Prostate gland (tissue), 2 donors: Measurements from ENCODE around the gene TAB2. TPM values are rescaled to one million over a fixed set of nuclear protein-coding genes. Genes with fewer than 3 reads are reported as not detected.

Experiments used
- DNase-seq: peaks from one replicate; pipeline ENCODE4 v3.0.0-alpha.2; 2019; ENCODE audit warnings: low spot score
- H3K27ac ChIP-seq, 2 donors: fragments of 200-600 bp; sonication (generic); 2 replicates each; pipeline ENCODE4 v1.5.1; 2017 to 2019
- H3K27me3 ChIP-seq: fragments of 200-600 bp; sonication (generic); replicated peaks from 2 replicates; pipeline ENCODE4 v1.5.1; 2019; ENCODE audit not compliant: insufficient read depth
- H3K36me3 ChIP-seq, 2 donors: fragments of 200-600 bp; sonication (generic); 1 replicate in 1 of 2; 2 replicates in 1 of 2; pipeline versions ENCODE4 v1.5.1 to v1.8.1; 2017 to 2019
- H3K4me1 ChIP-seq: fragments of 200-600 bp; sonication (generic); replicated peaks from 2 replicates; pipeline ENCODE4 v1.5.1; 2019
- H3K4me3 ChIP-seq, 2 donors: fragments of 200-600 bp; sonication (generic); 2 replicates each; pipeline ENCODE4 v1.5.1; 2017 to 2019
- H3K9me3 ChIP-seq: fragments of 200-600 bp; sonication (generic); 2 replicates; pipeline ENCODE4 v1.5.1; 2017
- POLR2A ChIP-seq: fragments of 450-650 bp; IDR thresholded peaks from one replicate; pipeline ENCODE4 v1.6.1; 2016; ENCODE audit warnings: antibody characterized with exemption, mild to moderate bottlenecking
- POLR2AphosphoS5 ChIP-seq: sonication (generic); formaldehyde crosslinking; IDR thresholded peaks from one replicate; pipeline ENCODE4 v1.6.1; 2017; ENCODE audit warnings: antibody characterized with exemption
- WGBS: methylation state at CpG from one replicate; pipeline ENCODE4 v1.1.5; 2018; 5-methylcytosine and 5-hydroxymethylcytosine counted together
- intact Hi-C: fragments of 100-400 bp; cut with DNase I; formaldehyde crosslinking; loops from one replicate; pipeline ENCODE4 v1.14.2; 2022
- total RNA-seq, 2 donors: library from RNA; depleted of rRNA; stranded (reverse); fragments of >200 nt; gene quantifications; one replicate each; pipeline ENCODE4 v1.1.0, GENCODE V29; 2016
- TF ChIP-seq, protein P1 (sequence below), 4 experiments: fragments of 200-600 bp in 2 of 4; fragments of 450-650 bp in 2 of 4; sonication (generic) in 2 of 4; IDR thresholded peaks; 1 replicate in 3 of 4; 2 replicates in 1 of 4; pipeline ENCODE4 v1.5.1; 2016 to 2019; ENCODE audit warnings: antibody characterized with exemption in 4 of 4, mild to moderate bottlenecking in 2 of 4, moderate library complexity in 2 of 4

Gene TAB2
- total RNA-seq, 2 donors from 2014 or later, result 58.8 to 66.3 TPM

DNA sequence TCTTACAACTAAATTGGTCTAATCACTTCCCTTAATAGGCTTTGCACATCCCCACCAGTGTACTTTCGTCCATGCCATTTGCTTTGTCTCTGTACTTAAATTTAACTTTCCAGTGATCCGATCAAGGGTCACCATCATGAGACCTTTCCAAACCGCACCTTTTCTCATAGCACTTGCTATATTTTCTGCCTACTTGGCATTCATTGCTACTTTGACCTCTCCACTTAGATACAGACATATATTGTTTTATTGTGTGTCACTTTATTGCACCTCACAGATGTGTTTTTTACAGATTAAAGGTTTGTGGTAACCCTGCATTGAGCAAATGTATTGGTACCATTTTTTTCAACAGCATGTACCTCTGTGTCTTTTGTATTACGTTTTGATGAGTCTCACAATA lies 97.3 kb downstream of the TAB2 start:
- Histone ChIP-seq H3K27ac (no peak overlapping the region), H3K27me3 (no peaks in the 10 kb centered on the region), H3K4me1 (no peaks in the 10 kb centered on the region), H3K4me3 (no peak overlapping the region), H3K9me3 (no peaks in the 10 kb centered on the region), H3K36me3 (no peaks in the 10 kb centered on the region)
- DNase-seq, result no peak
- intact Hi-C loops, result no loop called here
- TF ChIP-seq POLR2A, result no peak
- no peak for TF ChIP-seq POLR2AphosphoS5
- TF ChIP-seq, protein P1, sequence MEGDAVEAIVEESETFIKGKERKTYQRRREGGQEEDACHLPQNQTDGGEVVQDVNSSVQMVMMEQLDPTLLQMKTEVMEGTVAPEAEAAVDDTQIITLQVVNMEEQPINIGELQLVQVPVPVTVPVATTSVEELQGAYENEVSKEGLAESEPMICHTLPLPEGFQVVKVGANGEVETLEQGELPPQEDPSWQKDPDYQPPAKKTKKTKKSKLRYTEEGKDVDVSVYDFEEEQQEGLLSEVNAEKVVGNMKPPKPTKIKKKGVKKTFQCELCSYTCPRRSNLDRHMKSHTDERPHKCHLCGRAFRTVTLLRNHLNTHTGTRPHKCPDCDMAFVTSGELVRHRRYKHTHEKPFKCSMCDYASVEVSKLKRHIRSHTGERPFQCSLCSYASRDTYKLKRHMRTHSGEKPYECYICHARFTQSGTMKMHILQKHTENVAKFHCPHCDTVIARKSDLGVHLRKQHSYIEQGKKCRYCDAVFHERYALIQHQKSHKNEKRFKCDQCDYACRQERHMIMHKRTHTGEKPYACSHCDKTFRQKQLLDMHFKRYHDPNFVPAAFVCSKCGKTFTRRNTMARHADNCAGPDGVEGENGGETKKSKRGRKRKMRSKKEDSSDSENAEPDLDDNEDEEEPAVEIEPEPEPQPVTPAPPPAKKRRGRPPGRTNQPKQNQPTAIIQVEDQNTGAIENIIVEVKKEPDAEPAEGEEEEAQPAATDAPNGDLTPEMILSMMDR (IDR thresholded peaks at IDR 0.05), result no peak
- 81% methylated on average over 4 of the region's 4 CpGs for WGBS

DNA sequence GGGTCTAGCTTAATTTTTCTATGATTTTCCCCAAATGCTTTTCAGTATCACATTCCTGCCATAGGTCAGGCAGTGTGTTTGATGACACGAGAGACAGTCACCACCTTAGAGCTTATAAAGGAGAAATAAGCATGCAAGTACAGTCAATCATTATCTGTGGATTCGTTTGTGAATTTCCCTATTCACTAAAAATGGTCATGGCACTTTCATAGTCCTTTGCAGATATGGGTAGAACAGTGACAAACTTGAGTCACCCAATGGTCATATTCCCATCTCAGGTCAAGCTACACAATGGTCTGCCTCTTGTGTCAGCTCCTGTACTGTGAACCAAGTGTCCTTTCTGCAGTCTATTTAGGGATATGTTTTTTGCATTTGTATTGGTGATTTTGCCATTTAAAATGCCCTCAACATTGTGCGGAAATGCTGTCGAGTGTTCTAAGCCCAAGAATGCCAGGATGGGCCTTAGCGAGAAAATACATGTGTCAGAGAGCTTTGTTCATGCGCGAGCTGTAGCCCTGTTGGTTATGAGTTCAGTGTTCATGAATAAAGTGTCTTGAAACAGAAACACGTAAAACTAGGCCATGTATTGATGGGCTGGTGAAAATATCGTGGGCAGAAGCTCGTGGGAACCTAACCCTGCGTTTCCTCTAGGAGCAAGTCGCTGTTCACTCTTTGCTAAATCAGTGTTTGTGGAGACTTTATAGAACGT lies 102.3 kb downstream of the TAB2 start:
- TF ChIP-seq, protein P1 (IDR thresholded peaks at IDR 0.05), result no peak
- TF ChIP-seq POLR2A, result no peak
- no peak for TF ChIP-seq POLR2AphosphoS5
- WGBS, result 90% methylated on average over 13 of the region's 13 CpGs
- no peak overlapping the region for H3K27ac ChIP-seq
- no peaks in the 10 kb centered on the region for H3K36me3 ChIP-seq
- intact Hi-C loops, result no loop called here
- H3K4me3 ChIP-seq, result no peak overlapping the region
- no peaks in the 10 kb centered on the region for H3K4me1 ChIP-seq
- no peak for DNase-seq
- H3K27me3 ChIP-seq, result no peaks in the 10 kb centered on the region
- no peaks in the 10 kb centered on the region for H3K9me3 ChIP-seq

DNA sequence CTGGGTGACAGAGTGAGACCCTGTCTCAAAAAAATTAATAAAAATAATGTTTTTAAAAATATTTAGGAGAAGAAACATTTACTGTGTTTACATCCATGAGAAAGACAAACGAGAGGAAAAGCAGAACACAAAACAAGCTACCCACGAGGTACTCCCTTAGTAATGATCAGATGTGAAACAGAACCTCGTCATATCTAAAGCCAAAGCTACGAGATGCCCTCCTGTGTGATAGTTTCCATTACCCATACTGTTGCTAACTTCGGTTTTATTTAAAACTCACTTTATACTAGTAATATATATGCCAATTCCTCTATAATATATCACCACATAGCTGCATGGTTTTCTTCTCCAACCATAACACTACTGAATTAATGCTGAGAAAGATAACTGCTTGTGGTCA lies 103.6 kb downstream of the TAB2 start:
- 81% methylated on average over 5 of the region's 5 CpGs for WGBS
- DNase-seq, result no peak
- H3K4me3 ChIP-seq, result no peak overlapping the region
- H3K4me1 ChIP-seq, result no peaks in the 10 kb centered on the region
- H3K27ac ChIP-seq, result no peak overlapping the region
- H3K9me3 ChIP-seq, result no peaks in the 10 kb centered on the region
- intact Hi-C loops, result no loop called here
- H3K36me3 ChIP-seq, result no peaks in the 10 kb centered on the region
- H3K27me3 ChIP-seq, result no peaks in the 10 kb centered on the region
- no peak for TF ChIP-seq POLR2A
- TF ChIP-seq, protein P1 (IDR thresholded peaks at IDR 0.05), result no peak

DNA sequence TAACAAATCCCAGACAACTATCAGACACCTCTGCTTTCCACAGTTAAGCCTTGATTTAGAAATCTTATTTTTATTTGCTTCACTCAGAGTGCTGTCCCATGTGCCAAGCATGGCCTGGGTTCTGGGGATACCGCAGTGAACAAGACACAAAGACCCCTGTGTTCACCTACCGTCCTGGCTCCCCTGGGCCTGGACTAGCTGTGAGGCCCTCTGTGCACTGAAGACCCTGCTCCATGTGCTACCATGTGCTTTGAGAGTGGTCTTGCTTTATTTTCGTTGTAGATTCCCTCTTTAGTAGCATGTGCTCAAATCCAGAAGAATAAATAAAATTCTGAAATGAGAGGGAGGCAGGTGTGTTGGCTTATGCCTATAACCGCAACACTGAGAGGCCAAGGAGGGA lies 105.1 kb downstream of the TAB2 start:
- no peaks in the 10 kb centered on the region for H3K36me3 ChIP-seq
- no peaks in the 10 kb centered on the region for H3K27me3 ChIP-seq
- H3K9me3 ChIP-seq, result no peaks in the 10 kb centered on the region
- H3K27ac ChIP-seq, result no peak overlapping the region
- intact Hi-C loops, result no loop called here
- no peaks in the 10 kb centered on the region for H3K4me1 ChIP-seq
- H3K4me3 ChIP-seq, result no peak overlapping the region
- TF ChIP-seq POLR2A (no peak), POLR2AphosphoS5 (no peak)
- TF ChIP-seq, protein P1 (IDR thresholded peaks at IDR 0.05), result no peak
- WGBS, result 90% methylated on average over 4 of the region's 4 CpGs
- no peak for DNase-seq

DNA sequence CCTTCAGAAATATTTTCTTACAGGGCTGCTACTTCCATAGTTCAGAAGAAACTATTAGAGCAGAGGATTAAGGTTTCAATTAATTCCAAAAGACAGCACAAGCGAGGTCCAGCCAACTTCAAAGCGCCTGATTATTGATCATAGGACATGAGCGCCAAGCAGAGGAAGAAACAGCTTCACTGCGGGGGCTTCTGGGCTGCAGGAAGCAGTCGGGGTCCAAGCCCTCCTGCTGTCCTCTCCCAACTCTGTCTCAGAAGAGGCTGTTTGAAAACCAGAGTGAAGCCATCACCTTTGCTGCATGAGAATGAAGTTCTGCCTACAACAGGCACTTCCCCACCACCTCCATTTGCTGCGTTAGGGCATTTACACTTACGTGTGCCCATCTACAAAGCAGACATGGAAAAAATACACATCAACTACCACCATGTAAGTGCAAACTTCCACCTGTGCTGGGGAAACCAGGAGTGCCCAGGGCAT lies 106.5 kb downstream of the TAB2 start:
- no peaks in the 10 kb centered on the region for H3K36me3 ChIP-seq
- H3K4me3 ChIP-seq, result no peak overlapping the region
- no peaks in the 10 kb centered on the region for H3K9me3 ChIP-seq
- H3K4me1 ChIP-seq, result no peaks in the 10 kb centered on the region
- H3K27me3 ChIP-seq, result no peaks in the 10 kb centered on the region
- intact Hi-C loops, result no loop called here
- TF ChIP-seq POLR2AphosphoS5, result no peak
- no peak for TF ChIP-seq POLR2A
- TF ChIP-seq, protein P1 (IDR thresholded peaks at IDR 0.05), result no peak
- H3K27ac ChIP-seq, result no peak overlapping the region
- WGBS, result 66% methylated on average over 7 of the region's 7 CpGs
- DNase-seq, result no peak
